ENCODE measurements around the gene TPST1. TPM values are rescaled to one million over a fixed set of nuclear protein-coding genes. Genes with fewer than 3 reads are reported as not detected.
"Not testable (repeated sequence)": the region's sequence is repeated elsewhere in the genome, so short reads cannot be mapped to it uniquely, and the experiment has no call there.

The TPST1 gene
- total RNA-seq, 4 donors from 2014 or later: 24.5 to 60.4 (median 28.2) TPM

GRCh38 chr7:66164356-66164755 lies 40.8 kb upstream of the TPST1 start:
- intact Hi-C loops (cut with DNase I): loop anchor here (10.0 kb wide), 1 partner anchor 60 kb away; no protein-coding TSS in a partner anchor
- Histone ChIP-seq H3K4me1 (peaks cover 4 to 7% of the 10 kb centered on the region in 2 donors), H3K36me3 (no peaks in the 10 kb centered on the region), H3K9me3 (no peaks in the 10 kb centered on the region), H3K4me3 (replicated peaks in 1 of 3) (no peak overlapping the region), H3K27ac (no peak overlapping the region), H3K27me3 (no peaks in the 10 kb centered on the region)
- no peak for TF ChIP-seq POLR2A (IDR thresholded peaks at IDR 0.05)
- TF ChIP-seq, protein P1, sequence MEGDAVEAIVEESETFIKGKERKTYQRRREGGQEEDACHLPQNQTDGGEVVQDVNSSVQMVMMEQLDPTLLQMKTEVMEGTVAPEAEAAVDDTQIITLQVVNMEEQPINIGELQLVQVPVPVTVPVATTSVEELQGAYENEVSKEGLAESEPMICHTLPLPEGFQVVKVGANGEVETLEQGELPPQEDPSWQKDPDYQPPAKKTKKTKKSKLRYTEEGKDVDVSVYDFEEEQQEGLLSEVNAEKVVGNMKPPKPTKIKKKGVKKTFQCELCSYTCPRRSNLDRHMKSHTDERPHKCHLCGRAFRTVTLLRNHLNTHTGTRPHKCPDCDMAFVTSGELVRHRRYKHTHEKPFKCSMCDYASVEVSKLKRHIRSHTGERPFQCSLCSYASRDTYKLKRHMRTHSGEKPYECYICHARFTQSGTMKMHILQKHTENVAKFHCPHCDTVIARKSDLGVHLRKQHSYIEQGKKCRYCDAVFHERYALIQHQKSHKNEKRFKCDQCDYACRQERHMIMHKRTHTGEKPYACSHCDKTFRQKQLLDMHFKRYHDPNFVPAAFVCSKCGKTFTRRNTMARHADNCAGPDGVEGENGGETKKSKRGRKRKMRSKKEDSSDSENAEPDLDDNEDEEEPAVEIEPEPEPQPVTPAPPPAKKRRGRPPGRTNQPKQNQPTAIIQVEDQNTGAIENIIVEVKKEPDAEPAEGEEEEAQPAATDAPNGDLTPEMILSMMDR (IDR thresholded peaks at IDR 0.05): no peak
- DNase-seq: peak; percentile 87 to 91
- WGBS, 2 donors: 42 to 58% methylated on average over 7 of the region's 7 CpGs

DNA sequence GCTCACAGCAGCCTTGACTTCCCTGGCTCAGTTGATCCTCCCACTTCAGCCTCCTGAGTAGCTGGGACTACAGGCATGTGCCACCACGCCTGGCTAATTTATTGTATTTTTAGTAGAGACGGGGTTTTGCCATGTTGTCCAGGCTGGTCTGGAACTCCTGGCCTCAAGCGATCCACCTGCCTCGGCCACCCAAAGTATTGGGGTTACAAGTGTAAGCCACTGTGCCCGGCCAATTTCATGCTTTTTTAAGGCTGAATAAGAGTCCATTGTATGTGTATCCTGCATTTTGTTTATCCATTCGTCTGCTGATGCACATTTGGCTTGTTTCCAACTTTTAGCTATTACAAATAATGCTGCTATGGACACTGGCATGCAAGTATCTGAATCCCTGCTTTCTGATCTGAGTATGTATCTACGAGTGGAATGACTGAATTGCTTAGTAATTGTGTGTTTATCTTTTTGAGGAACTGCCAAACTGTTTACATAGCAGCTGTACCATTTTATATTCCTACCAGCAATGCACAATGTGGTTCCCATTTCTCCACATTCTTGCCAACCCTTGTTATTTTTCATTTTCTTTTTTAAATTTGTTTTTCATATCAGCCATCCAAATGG lies 37.3 kb upstream of the TPST1 start:
- no peak for DNase-seq
- no peaks in the 10 kb centered on the region for H3K36me3 ChIP-seq
- no peaks in the 10 kb centered on the region for H3K27me3 ChIP-seq
- H3K4me3 ChIP-seq (replicated peaks in 1 of 3): no peak overlapping the region
- H3K27ac ChIP-seq: no peak overlapping the region
- peaks cover 10 to 16% of the 10 kb centered on the region in 2 donors for H3K4me1 ChIP-seq
- no peak for TF ChIP-seq POLR2A (IDR thresholded peaks at IDR 0.05)
- TF ChIP-seq, protein P1 (IDR thresholded peaks at IDR 0.05): no peak
- intact Hi-C loops (cut with DNase I): loop anchor here (10.0 kb wide), 1 partner anchor 63 kb away; no protein-coding TSS in a partner anchor
- whole genome bisulfite sequencing, 2 donors: 64 to 66% methylated on average over 7 of the region's 7 CpGs
- H3K9me3 ChIP-seq: no peaks in the 10 kb centered on the region

DNA sequence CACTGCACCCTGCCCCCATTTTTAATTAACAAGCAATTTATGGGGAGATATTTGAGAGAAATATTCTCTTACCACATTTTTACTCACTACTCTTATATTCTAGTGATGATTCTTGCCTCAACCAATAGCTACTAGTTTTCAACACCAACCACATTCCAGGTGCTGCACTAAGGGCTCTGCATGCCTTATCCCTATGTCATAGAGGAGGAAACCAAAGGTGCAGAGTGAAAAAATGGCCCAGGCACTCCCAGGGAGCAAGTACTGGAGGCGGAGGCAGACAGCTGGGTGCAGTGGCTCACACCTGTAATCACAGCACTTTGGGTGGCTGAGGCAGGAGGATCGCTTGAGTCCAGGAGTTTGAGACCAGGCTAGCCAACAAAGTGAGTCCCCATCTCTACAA lies 35.5 kb upstream of the TPST1 start:
- Histone ChIP-seq H3K27ac (no peak overlapping the region), H3K27me3 (no peaks in the 10 kb centered on the region), H3K4me3 (replicated peaks in 1 of 3) (no peak overlapping the region), H3K36me3 (no peaks in the 10 kb centered on the region), H3K4me1 (peaks cover 3 to 12% of the 10 kb centered on the region in 2 donors), H3K9me3 (no peaks in the 10 kb centered on the region)
- no peak for TF ChIP-seq POLR2A (IDR thresholded peaks at IDR 0.05)
- TF ChIP-seq, protein P1 (IDR thresholded peaks at IDR 0.05): no peak
- WGBS, 2 donors: 94 to 100% methylated on average over 2 of the region's 2 CpGs
- intact Hi-C loops (cut with DNase I): loop anchor here (10.0 kb wide), 1 partner anchor 65 kb away; no protein-coding TSS in a partner anchor
- DNase-seq: no peak

DNA sequence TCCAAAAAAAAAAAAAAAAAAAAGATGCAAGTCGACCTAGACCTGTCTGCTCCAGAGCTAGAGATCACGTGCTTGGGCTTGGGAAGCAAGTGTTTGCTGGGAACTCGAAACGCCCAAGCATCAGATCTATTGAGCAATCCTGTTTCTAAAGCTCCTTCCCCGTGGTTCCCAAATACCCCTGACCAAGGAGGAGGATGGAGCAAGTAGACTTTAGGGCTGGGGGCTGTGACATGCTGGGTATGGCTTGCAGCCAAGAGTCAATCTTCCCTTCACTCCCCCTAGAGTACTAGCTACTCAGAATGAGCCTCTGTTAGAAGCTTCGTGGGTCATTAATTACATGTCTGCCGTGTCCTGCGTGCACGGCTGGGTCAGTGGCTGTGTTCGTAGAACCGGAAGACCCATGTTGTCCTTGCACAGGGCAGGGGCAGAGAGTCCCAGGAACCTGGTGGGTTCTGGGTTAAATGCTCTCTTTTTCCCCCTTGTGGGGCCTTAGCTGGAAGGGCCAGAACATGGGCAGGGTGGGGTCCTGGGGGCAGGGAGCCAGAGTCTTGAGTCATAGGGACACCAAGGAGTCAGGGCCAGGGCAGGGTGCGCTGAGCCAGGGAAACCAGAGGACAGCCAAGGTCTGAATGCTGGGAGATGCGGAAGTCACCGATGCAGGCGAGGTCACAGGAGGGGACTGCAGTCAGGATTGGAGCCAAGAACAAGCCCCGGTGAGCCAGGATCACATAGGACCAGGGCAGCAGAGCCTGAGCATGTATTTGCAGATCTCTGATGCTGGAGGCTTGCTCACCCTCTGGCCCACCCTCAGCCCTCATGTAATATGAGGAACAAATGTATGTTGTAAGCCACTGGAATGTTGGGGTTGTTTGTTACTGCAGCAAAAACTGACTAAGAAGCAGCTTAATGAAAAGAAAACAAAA lies 34.6 kb upstream of the TPST1 start:
- intact Hi-C loops (cut with DNase I): no loop called here
- Histone ChIP-seq H3K4me3 (replicated peaks in 1 of 3) (no peak overlapping the region), H3K9me3 (no peaks in the 10 kb centered on the region), H3K27me3 (no peaks in the 10 kb centered on the region), H3K36me3 (no peaks in the 10 kb centered on the region), H3K27ac (peak overlapping the region; percentile 11 to 56 (median 45)), H3K4me1 (peaks cover 3 to 12% of the 10 kb centered on the region in 2 donors)
- DNase-seq: peak; percentile 44 to 45
- no peak for TF ChIP-seq POLR2A (IDR thresholded peaks at IDR 0.05)
- TF ChIP-seq, protein P1 (IDR thresholded peaks at IDR 0.05): no peak
- WGBS, 2 donors: 35 to 48% methylated on average over 15 to 16 of the region's 16 CpGs

GRCh38 chr7:66172536-66173401 lies 32.4 kb upstream of the TPST1 start:
- 80 to 88% methylated on average over 9 of the region's 9 CpGs for WGBS, 2 donors
- intact Hi-C loops (cut with DNase I): not testable (repeated sequence)

More at GRCh38 chr7:66172536-66173401, 32.4 kb upstream of the TPST1 start:
- not testable (repeated sequence) for H3K4me3 ChIP-seq (replicated peaks in 1 of 3); DNase-seq; H3K27me3 ChIP-seq; H3K36me3 ChIP-seq; H3K9me3 ChIP-seq; H3K27ac ChIP-seq
- H3K4me1 ChIP-seq: peaks cover 3 to 12% of the 10 kb centered on the region in 2 donors

Data from thyroid gland (tissue), 4 donors.